GDM1 (cell line): ENCODE data around the gene ARHGAP36.

Experiments
- DNase-seq: peaks from one replicate; lab custom pipeline; 2025; lab: John Stamatoyannopoulos, UW

ARHGAP36 gene

GRCh38 chrX:131058136-131058868 is at the start of gene ARHGAP36:
Gene ARHGAP36, plus strand, starts transcription at chrX:131058346. Its CDS starts 23,320 bp downstream, at chrX:131081666.
- DNase-seq, result no peak

- no peak for DNase-seq
Measured at GRCh38 chrX:131010186-131010585, 48.0 kb upstream of the ARHGAP36 start.

GRCh38 chrX:131025336-131025735 is 32.8 kb upstream of the ARHGAP36 start:
- DNase-seq, result no peak

GRCh38 chrX:131032354-131033230 is 25.6 kb upstream of the ARHGAP36 start:
- no peak for DNase-seq

GRCh38 chrX:131034063-131034462 is 24.1 kb upstream of the ARHGAP36 start:
- no peak for DNase-seq

- DNase-seq, result no peak
Measured at GRCh38 chrX:131040781-131041180, 17.4 kb upstream of the ARHGAP36 start.

- no peak for DNase-seq
Measured at GRCh38 chrX:131041667-131042066, 16.5 kb upstream of the ARHGAP36 start.

GRCh38 chrX:131045726-131046125 is 12.4 kb upstream of the ARHGAP36 start:
- no peak for DNase-seq

GRCh38 chrX:131046596-131046995 is 11.6 kb upstream of the ARHGAP36 start:
- no peak for DNase-seq

- no peak for DNase-seq
Measured at GRCh38 chrX:131047180-131047579, 11.0 kb upstream of the ARHGAP36 start.

GRCh38 chrX:131053076-131053475 is 5.1 kb upstream of the ARHGAP36 start:
- DNase-seq, result no peak

- no peak for DNase-seq
Measured at GRCh38 chrX:131054906-131055305, 3.2 kb upstream of the ARHGAP36 start.

- DNase-seq, result no peak
Measured at GRCh38 chrX:131057706-131058105, 440 bp upstream of the ARHGAP36 start.

- DNase-seq, result no peak
Measured at GRCh38 chrX:131059246-131059645, 1.1 kb downstream of the ARHGAP36 start.

- DNase-seq, result no peak
Measured at GRCh38 chrX:131060147-131060546, 2.0 kb downstream of the ARHGAP36 start.

- DNase-seq, result no peak
Measured at GRCh38 chrX:131061306-131061705, 3.2 kb downstream of the ARHGAP36 start.

- no peak for DNase-seq
Measured at GRCh38 chrX:131063613-131064012, 5.5 kb downstream of the ARHGAP36 start.

- no peak for DNase-seq
Measured at GRCh38 chrX:131066237-131066636, 8.1 kb downstream of the ARHGAP36 start.

GRCh38 chrX:131067216-131067615 is 9.1 kb downstream of the ARHGAP36 start:
- no peak for DNase-seq

GRCh38 chrX:131067846-131068745 is 9.9 kb downstream of the ARHGAP36 start:
- DNase-seq, result no peak

GRCh38 chrX:131068945-131069719 is 11.0 kb downstream of the ARHGAP36 start:
- DNase-seq, result no peak
